GM23338 (cell line): ENCODE measurements around the gene PPP1R9A. TPM values are rescaled to one million over a fixed set of nuclear protein-coding genes. Genes with fewer than 3 reads are reported as not detected.

Experiments
- CREB1 ChIP-seq: fragments of 250-450 bp; sonication (Bioruptor Pico); IDR thresholded peaks from 2 replicates; pipeline ENCODE4 v1.5.0; 2020; ENCODE audit warnings: low read depth, mild to moderate bottlenecking, moderate library complexity
- CTCF ChIP-seq, 2 experiments: fragments of 200-600 bp in 1 of 2; sonication (generic) in 1 of 2; conservative IDR thresholded peaks; 2 replicates each; pipeline versions ENCODE4 v1.5.1 to v1.6.1; 2016 to 2017; ENCODE audit warnings: antibody characterized with exemption in 2 of 2, low read depth in 2 of 2, mild to moderate bottlenecking in 2 of 2, moderate library complexity in 1 of 2
- EZH2 ChIP-seq: fragments of 200-600 bp; sonication (generic); IDR thresholded peaks from one replicate; pipeline ENCODE4 v1.8.0; 2017; ENCODE audit warnings: antibody characterized with exemption, mild to moderate bottlenecking, low read depth; ENCODE audit not compliant: unreplicated experiment
- REST ChIP-seq: IDR thresholded peaks from one replicate; pipeline ENCODE4 v1.6.1; 2018; ENCODE audit warnings: antibody characterized with exemption; ENCODE audit not compliant: unreplicated experiment
- ZNF114 ChIP-seq: fragments of 250-450 bp; sonication (Bioruptor Pico); IDR thresholded peaks from 2 replicates; pipeline ENCODE4 v1.5.0; 2020; ENCODE audit warnings: mild to moderate bottlenecking, moderate library complexity
- polyA plus RNA-seq: library from polyadenylated mRNA; unstranded; fragments of >200 nt; fragmentation: Nextera tagmentation; extraction: Ambion mirVana; gene quantifications from 2 replicates; pipeline ENCODE4 v1.2.1, GENCODE V29; 2016
- total RNA-seq: library from RNA; depleted of rRNA; stranded (reverse); fragments of >200 nt; shearing (Covaris generic); gene quantifications from 2 replicates; pipeline ENCODE4 v1.2.3, GENCODE V29; 2014
- TF ChIP-seq, protein P1 (sequence below): fragments of 250-450 bp; sonication (Bioruptor Pico); IDR thresholded peaks from 2 replicates; pipeline ENCODE4 v1.5.0; 2020; ENCODE audit warnings: mild to moderate bottlenecking, moderate library complexity

The PPP1R9A gene
- total and polyA plus RNA-seq, 2 experiments from 2014 or later, result 10.6 to 31.8 TPM

- TF ChIP-seq, protein P1, sequence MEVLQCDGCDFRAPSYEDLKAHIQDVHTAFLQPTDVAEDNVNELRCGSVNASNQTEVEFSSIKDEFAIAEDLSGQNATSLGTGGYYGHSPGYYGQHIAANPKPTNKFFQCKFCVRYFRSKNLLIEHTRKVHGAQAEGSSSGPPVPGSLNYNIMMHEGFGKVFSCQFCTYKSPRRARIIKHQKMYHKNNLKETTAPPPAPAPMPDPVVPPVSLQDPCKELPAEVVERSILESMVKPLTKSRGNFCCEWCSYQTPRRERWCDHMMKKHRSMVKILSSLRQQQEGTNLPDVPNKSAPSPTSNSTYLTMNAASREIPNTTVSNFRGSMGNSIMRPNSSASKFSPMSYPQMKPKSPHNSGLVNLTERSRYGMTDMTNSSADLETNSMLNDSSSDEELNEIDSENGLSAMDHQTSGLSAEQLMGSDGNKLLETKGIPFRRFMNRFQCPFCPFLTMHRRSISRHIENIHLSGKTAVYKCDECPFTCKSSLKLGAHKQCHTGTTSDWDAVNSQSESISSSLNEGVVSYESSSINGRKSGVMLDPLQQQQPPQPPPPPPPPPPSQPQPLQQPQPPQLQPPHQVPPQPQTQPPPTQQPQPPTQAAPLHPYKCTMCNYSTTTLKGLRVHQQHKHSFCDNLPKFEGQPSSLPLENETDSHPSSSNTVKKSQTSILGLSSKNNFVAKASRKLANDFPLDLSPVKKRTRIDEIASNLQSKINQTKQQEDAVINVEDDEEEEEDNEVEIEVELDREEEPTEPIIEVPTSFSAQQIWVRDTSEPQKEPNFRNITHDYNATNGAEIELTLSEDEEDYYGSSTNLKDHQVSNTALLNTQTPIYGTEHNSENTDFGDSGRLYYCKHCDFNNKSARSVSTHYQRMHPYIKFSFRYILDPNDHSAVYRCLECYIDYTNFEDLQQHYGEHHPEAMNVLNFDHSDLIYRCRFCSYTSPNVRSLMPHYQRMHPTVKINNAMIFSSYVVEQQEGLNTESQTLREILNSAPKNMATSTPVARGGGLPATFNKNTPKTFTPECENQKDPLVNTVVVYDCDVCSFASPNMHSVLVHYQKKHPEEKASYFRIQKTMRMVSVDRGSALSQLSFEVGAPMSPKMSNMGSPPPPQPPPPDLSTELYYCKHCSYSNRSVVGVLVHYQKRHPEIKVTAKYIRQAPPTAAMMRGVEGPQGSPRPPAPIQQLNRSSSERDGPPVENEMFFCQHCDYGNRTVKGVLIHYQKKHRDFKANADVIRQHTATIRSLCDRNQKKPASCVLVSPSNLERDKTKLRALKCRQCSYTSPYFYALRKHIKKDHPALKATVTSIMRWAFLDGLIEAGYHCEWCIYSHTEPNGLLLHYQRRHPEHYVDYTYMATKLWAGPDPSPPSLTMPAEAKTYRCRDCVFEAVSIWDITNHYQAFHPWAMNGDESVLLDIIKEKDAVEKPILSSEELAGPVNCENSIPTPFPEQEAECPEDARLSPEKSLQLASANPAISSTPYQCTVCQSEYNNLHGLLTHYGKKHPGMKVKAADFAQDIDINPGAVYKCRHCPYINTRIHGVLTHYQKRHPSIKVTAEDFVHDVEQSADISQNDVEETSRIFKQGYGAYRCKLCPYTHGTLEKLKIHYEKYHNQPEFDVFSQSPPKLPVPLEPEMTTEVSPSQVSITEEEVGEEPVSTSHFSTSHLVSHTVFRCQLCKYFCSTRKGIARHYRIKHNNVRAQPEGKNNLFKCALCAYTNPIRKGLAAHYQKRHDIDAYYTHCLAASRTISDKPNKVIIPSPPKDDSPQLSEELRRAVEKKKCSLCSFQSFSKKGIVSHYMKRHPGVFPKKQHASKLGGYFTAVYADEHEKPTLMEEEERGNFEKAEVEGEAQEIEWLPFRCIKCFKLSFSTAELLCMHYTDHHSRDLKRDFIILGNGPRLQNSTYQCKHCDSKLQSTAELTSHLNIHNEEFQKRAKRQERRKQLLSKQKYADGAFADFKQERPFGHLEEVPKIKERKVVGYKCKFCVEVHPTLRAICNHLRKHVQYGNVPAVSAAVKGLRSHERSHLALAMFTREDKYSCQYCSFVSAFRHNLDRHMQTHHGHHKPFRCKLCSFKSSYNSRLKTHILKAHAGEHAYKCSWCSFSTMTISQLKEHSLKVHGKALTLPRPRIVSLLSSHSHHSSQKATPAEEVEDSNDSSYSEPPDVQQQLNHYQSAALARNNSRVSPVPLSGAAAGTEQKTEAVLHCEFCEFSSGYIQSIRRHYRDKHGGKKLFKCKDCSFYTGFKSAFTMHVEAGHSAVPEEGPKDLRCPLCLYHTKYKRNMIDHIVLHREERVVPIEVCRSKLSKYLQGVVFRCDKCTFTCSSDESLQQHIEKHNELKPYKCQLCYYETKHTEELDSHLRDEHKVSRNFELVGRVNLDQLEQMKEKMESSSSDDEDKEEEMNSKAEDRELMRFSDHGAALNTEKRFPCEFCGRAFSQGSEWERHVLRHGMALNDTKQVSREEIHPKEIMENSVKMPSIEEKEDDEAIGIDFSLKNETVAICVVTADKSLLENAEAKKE, result no peak
- TF ChIP-seq EZH2, result no peak
- no peak for TF ChIP-seq CREB1 (CRISPR knock-in tag)
- TF ChIP-seq REST, result no peak
- no peak for TF ChIP-seq ZNF114 (CRISPR knock-in tag)
- TF ChIP-seq CTCF (conservative IDR thresholded peaks at IDR 0.05; ENCODE audit: low read depth in 2 of 2), result no peak
Observed at GRCh38 chr7:95334447-95334846, 427.1 kb downstream of the PPP1R9A start (continued).
